ENCODE data around the gene SLC19A1. TPM values are rescaled to one million over a fixed set of nuclear protein-coding genes. Genes with fewer than 3 reads are reported as not detected.

The SLC19A1 gene
- total and polyA plus RNA-seq, 10 donors, result 7.5 to 52.8 (median 32.4) TPM

DNA sequence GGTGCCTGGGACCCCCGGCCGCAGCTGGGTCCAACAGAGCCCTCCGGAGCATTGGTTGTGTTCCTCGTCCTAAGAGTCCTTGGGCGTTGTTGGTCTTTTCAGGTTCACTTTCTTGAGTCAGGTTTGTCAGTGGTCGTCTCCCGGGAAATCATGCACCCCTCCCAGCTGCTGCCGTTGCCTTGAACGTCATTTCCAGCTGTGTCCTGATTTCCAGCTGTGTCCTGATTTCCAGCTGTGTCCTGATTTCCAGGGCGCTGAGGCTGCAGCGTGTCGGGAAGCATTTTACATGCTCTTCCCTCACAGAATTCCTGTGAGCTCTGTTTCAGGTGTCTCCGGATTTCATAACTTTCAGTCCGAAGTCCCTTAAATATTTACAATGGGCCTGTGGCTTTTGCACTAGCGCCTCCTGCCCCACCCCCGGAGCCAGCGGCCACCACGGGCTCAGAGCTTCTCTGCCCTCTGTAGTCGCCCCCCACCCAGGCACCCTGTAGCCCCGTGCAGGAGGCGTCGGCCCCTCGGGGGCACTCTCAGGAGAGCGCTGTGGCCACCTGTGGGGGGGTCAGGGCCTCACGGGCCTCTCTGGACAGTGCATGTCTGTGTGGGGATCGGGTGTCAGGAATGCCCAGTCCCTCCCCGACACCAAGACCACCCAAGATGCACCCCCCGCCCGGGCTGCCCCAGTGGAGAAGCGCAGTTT is 70.6 kb downstream of the SLC19A1 start:
- TF ChIP-seq POLR2AphosphoS5 (IDR thresholded peaks at IDR 0.05) (peak in 1 of 3 donors; percentile 34), POLR2A (IDR thresholded peaks at IDR 0.05) (no peak)
- TF ChIP-seq, protein P1, sequence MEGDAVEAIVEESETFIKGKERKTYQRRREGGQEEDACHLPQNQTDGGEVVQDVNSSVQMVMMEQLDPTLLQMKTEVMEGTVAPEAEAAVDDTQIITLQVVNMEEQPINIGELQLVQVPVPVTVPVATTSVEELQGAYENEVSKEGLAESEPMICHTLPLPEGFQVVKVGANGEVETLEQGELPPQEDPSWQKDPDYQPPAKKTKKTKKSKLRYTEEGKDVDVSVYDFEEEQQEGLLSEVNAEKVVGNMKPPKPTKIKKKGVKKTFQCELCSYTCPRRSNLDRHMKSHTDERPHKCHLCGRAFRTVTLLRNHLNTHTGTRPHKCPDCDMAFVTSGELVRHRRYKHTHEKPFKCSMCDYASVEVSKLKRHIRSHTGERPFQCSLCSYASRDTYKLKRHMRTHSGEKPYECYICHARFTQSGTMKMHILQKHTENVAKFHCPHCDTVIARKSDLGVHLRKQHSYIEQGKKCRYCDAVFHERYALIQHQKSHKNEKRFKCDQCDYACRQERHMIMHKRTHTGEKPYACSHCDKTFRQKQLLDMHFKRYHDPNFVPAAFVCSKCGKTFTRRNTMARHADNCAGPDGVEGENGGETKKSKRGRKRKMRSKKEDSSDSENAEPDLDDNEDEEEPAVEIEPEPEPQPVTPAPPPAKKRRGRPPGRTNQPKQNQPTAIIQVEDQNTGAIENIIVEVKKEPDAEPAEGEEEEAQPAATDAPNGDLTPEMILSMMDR (IDR thresholded peaks at IDR 0.05 in 8 of 11, conservative IDR thresholded peaks at IDR 0.05 in 3 of 11), result no peak
- intact Hi-C loops (cut with DNase I; ENCODE audit: low total_unique reads), result no loop called here
- Histone ChIP-seq H3K4me3 (no peak overlapping the region), H3K27me3 (replicated peaks in 1 of 7) (no peaks in the 10 kb centered on the region), H3K36me3 (peaks cover 0 to 32% (median 9%) of the 10 kb centered on the region in 6 donors), H3K27ac (peak overlapping the region in 6 of 8 donors; percentile 11 to 76 (median 71)), H3K9me3 (no peaks in the 10 kb centered on the region), H3K4me1 (peaks cover 0 to 48% (median 20%) of the 10 kb centered on the region in 6 donors)
- 68 to 86% (median 79%) methylated on average over 29 to 30 of the region's 30 CpGs for WGBS, 5 donors
- DNase-seq, result peak; percentile 48

DNA sequence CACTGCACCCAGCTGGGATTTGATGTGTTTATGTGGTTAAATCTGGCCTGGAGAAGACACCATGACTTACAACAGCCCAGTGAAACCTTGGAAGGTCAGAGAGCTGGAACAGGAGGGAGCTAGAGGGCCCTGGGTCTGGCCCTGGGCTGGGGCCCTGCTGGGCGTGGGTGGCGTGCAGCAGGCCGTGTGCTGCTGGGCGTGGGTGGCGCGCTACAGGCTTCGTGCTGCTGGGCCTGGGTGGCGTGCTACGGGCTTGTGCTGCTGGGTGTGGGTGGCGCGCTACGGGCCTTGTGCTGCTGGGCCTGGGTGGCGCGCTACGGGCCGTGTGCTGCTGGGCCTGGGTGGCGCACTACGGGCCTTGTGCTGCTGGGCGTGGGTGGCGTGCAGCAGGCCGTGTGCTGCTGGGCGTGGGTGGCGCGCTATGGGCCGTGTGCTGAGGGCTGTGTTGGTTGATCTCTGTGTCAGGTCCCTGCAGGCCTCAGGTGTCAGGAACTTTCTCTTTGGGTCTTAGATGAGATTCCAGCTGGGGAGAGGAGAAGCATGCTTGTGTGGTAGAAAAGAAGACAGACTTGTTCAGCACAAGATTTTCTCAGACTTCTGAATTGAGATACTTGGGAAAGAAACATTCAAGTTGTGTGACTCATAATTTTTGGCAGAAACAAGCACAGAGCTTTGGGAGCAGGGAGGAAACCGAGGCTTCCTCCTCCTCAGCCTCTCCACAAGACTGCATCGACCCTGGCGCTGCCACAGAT is 71.3 kb downstream of the SLC19A1 start:
- intact Hi-C loops (cut with DNase I; ENCODE audit: low total_unique reads), result no loop called here
- DNase-seq, result peak; percentile 64

DNA sequence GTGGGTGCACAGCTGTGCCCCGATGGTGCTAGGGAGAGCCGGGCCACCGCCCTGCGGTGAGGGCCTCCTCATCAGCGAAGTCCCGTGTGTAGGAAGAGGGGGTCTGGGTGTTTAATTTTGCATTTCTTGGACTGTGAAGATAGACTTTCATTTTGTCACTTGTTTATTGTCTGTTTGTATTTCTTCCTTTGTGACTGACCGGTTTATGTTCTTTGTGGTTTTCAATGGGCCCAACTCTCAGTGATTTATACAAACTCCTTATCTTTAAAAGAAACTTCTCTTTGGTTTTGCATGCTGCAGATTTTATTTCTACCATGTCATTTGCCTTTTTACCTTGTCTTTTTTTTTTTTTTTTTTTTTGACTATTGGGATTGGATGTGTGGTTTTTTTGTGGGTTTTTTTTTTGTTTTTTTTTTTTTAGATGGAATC is 72.1 kb downstream of the SLC19A1 start:
- H3K36me3 ChIP-seq, result peaks cover 0 to 19% (median 2%) of the 10 kb centered on the region in 6 donors
- no peaks in the 10 kb centered on the region for H3K9me3 ChIP-seq
- DNase-seq, result peak; percentile 71
- peaks cover 0 to 7% (median 0%) of the 10 kb centered on the region in 7 donors for H3K27me3 ChIP-seq (replicated peaks in 1 of 7)
- TF ChIP-seq, protein P1 (IDR thresholded peaks at IDR 0.05 in 8 of 11, conservative IDR thresholded peaks at IDR 0.05 in 3 of 11), result no peak
- TF ChIP-seq POLR2A (IDR thresholded peaks at IDR 0.05), result no peak
- no peak for TF ChIP-seq POLR2AphosphoS5 (IDR thresholded peaks at IDR 0.05)
- peak overlapping the region in 5 of 8 donors; percentile 33 to 76 (median 71) for H3K27ac ChIP-seq
- 74 to 91% (median 85%) methylated on average over 7 of the region's 7 CpGs for WGBS, 5 donors
- intact Hi-C loops (cut with DNase I; ENCODE audit: low total_unique reads), result no loop called here
- H3K4me3 ChIP-seq, result no peak overlapping the region
- H3K4me1 ChIP-seq, result peaks cover 0 to 60% (median 25%) of the 10 kb centered on the region in 6 donors

More for the DNA sequence above, 71.3 kb downstream of the SLC19A1 start:
- Histone ChIP-seq H3K27me3 (replicated peaks in 1 of 7) (peaks cover 0 to 1% (median 0%) of the 10 kb centered on the region in 7 donors), H3K4me3 (no peak overlapping the region), H3K36me3 (peaks cover 0 to 27% (median 9%) of the 10 kb centered on the region in 6 donors), H3K27ac (peak overlapping the region in 7 of 8 donors; percentile 41 to 76 (median 71)), H3K9me3 (no peaks in the 10 kb centered on the region), H3K4me1 (peaks cover 0 to 52% (median 22%) of the 10 kb centered on the region in 6 donors)
- TF ChIP-seq POLR2AphosphoS5 (IDR thresholded peaks at IDR 0.05) (peak in 1 of 3 donors; percentile 19), POLR2A (IDR thresholded peaks at IDR 0.05) (no peak)
- 67 to 79% (median 73%) methylated on average over 8 to 28 of the region's 28 CpGs for WGBS, 5 donors

DNA sequence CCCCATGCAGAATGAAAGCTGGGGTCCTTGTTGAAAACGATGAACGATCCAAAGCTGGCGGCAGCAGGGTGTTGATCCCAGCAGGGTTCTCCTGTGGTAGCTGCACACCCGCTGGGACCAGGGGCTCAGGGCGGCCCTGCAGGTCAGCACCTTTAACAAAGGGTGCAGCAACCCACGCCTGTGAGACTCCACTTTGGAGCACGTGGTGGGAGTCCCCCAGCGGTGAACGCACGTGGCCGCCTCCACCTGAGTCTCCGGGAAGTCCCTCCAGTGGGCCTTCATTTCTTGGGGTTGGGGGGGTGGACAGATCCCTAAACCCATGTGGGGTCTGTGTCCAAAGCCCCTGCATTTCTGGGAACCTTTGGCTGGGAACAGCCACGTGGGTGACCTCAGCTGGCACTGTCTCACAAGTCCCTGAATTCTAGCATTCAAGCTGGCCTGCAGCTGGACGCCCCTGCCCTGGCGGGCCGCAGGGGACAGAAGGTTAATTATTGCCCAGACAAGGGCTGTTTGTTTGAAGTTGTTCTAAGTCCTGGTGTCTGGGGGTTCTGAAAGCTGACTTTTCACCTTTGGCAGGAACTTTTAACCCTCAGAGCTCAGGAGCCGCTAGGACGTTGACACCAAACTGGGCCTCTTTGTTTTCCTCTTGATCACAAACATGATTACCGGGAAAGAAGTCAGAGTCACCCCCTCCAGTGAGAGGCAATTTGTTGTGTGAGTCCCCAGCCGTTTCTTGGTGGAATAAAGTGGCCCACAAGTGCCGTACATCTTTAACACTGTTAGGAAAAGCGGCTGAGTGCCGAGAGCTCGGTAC is 72.8 kb downstream of the SLC19A1 start:
- peaks cover 0 to 11% (median 0%) of the 10 kb centered on the region in 7 donors for H3K27me3 ChIP-seq (replicated peaks in 1 of 7)
- no peak for TF ChIP-seq POLR2A (IDR thresholded peaks at IDR 0.05)
- TF ChIP-seq, protein P1 (IDR thresholded peaks at IDR 0.05 in 8 of 11, conservative IDR thresholded peaks at IDR 0.05 in 3 of 11), result no peak
- TF ChIP-seq POLR2AphosphoS5 (IDR thresholded peaks at IDR 0.05), result no peak
- WGBS, 5 donors, result 72 to 88% (median 81%) methylated on average over 17 to 24 of the region's 24 CpGs
- peak overlapping the region in 5 of 8 donors; percentile 33 to 76 (median 71) for H3K27ac ChIP-seq
- H3K9me3 ChIP-seq, result no peaks in the 10 kb centered on the region
- H3K4me1 ChIP-seq, result peaks cover 0 to 60% (median 25%) of the 10 kb centered on the region in 6 donors
- H3K36me3 ChIP-seq, result peaks cover 0 to 12% (median 0%) of the 10 kb centered on the region in 6 donors
- intact Hi-C loops (cut with DNase I; ENCODE audit: low total_unique reads), result no loop called here
- H3K4me3 ChIP-seq, result no peak overlapping the region
- peak; percentile 61 for DNase-seq
